Ishikawa (cell line): Measurements from ENCODE around the gene SLC17A6.

Source experiments
- CEBPB ChIP-seq: IDR thresholded peaks from 2 replicates; pipeline ENCODE4 v1.6.1; 2012
- CREB1 ChIP-seq: IDR thresholded peaks from 2 replicates; pipeline ENCODE4 v1.6.1; 2012; ENCODE audit warnings: low read depth
- EP300 ChIP-seq: IDR thresholded peaks from 2 replicates; pipeline ENCODE4 v1.6.1; 2012; ENCODE audit warnings: borderline replicate concordance
- MAX ChIP-seq: IDR thresholded peaks from 2 replicates; pipeline ENCODE4 v1.6.1; 2012
- RAD21 ChIP-seq: IDR thresholded peaks from 2 replicates; pipeline ENCODE4 v1.6.1; 2012; ENCODE audit warnings: low read depth
- TAF1 ChIP-seq: IDR thresholded peaks from 2 replicates; pipeline ENCODE4 v1.6.1; 2012; ENCODE audit warnings: low read depth, mild to moderate bottlenecking
- TCF12 ChIP-seq: IDR thresholded peaks from 2 replicates; pipeline ENCODE4 v1.6.1; 2012; ENCODE audit warnings: low read depth
- TEAD4 ChIP-seq: IDR thresholded peaks from 2 replicates; pipeline ENCODE4 v1.6.1; 2012
- YY1 ChIP-seq: IDR thresholded peaks from 2 replicates; pipeline ENCODE4 v1.6.1; 2012; ENCODE audit warnings: low read depth

GRCh38 chr11:22346282-22346681 lies 8.1 kb downstream of the SLC17A6 start:
- no peak for TF ChIP-seq CEBPB
- TF ChIP-seq CREB1, result no peak
- no peak for TF ChIP-seq EP300
- no peak for TF ChIP-seq TCF12
- TF ChIP-seq TEAD4, result no peak
- no peak for TF ChIP-seq RAD21
- no peak for TF ChIP-seq TAF1
- TF ChIP-seq YY1, result no peak
- no peak for TF ChIP-seq MAX
